Measurements from ENCODE around the gene LRATD1. TPM values are rescaled to one million over a fixed set of nuclear protein-coding genes. Genes with fewer than 3 reads are reported as not detected.

The LRATD1 gene
- total and polyA plus RNA-seq, 2 donors (not counting 1 experiment from before 2014, with no cell fraction given), result 0.99 to 1.8 TPM

DNA sequence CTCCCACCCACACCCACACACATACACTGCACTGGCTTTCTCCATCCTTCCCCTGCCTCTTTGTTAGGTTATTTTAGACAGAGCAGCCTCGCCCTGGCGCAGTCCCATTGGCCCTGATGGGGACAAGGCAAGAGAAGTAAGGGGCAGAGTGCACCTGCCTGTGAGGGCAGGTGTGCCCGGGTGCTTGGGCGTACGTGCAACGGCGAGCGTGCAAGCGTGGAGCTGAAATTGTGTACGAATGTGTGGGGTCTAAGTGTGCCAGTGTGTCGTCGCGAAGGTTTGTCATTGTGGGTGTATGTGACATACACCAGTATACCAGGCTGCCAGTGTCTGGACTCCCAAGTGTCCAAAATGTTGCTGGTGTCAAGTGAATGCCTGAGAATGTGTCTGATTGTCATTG is 544 bp downstream of the LRATD1 start:
- Histone ChIP-seq H3K9ac (ENCODE audit: insufficient read depth, low read length) (no peak overlapping the region), H3K27ac (ENCODE audit: insufficient read depth, low read length) (no peak overlapping the region), H3K4me1 (ENCODE audit: control insufficient read depth, extremely low read depth, insufficient read depth, low read length) (peaks cover 7% of the 10 kb centered on the region), H3K79me2 (ENCODE audit: control insufficient read depth, insufficient read depth, low read length) (no peaks in the 10 kb centered on the region), H4K20me1 (ENCODE audit: control insufficient read depth, extremely low read depth, insufficient read depth, low read length) (no peaks in the 10 kb centered on the region), H3K9me3 (ENCODE audit: control insufficient read depth, insufficient read depth, low read depth, low read length) (no peaks in the 10 kb centered on the region), H3K36me3 (ENCODE audit: control insufficient read depth, insufficient read depth, low read length) (no peaks in the 10 kb centered on the region), H2AFZ (ENCODE audit: low read length) (peak overlapping the region; percentile 59), H3K27me3 (ENCODE audit: control insufficient read depth, insufficient read depth, low read length) (peaks cover 20% of the 10 kb centered on the region), H3K4me2 (ENCODE audit: extremely low read depth, insufficient read depth, low read length) (peak overlapping the region; percentile 76), H3K4me3 (replicated peaks in 1 of 4; ENCODE audit: control extremely low read depth in 1 of 4, insufficient read depth in 1 of 4, low read depth in 3 of 4, low read length in 4 of 4) (peak overlapping the region; percentile 46 to 65 (median 56))
- TF ChIP-seq CTCF (conservative IDR thresholded peaks at IDR 0.05 in 1 of 2, IDR thresholded peaks at IDR 0.05 in 1 of 2; ENCODE audit: low read depth in 1 of 2, low read length in 2 of 2) (no peak), EZH2 (IDR thresholded peaks at IDR 0.05; ENCODE audit: low read length, missing control alignments) (peak; percentile 4)
- DNase-seq (ENCODE audit: low read depth in 2 of 2), result no peak

DNA sequence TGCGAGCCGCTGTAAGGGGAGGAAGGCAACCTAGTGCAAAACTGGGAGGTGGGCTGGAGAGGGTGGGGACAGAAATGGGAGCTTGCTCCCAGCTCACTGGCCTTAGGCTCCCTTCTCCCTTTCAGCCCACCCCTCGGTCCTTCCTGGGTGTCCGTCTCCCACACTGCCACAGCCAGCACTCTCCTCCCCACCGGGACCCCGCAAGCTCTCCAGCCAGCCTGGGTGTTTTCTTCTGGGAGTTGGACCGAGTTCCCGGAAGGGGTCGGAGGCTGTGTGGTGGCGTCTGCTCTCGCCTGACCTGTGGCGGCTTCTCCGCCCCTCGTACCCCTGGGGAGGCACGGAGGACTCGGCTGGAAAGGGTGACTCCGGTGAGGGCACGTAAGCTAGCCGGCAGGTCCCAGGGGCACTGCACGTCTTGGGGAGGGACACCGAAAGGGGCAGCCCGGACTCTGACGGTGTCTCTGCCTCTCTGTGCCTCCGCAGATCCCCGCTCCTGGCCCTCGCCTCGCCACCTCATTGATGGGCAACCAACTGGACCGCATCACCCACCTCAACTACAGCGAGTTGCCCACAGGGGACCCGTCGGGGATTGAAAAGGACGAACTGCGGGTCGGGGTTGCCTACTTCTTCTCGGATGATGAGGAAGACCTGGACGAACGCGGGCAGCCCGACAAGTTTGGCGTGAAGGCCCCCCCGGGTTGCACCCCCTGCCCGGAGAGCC is 1.1 kb downstream of the LRATD1 start:
- Histone ChIP-seq H3K27ac (ENCODE audit: insufficient read depth, low read length) (no peak overlapping the region), H3K4me1 (ENCODE audit: control insufficient read depth, extremely low read depth, insufficient read depth, low read length) (peaks cover 7% of the 10 kb centered on the region), H3K27me3 (ENCODE audit: control insufficient read depth, insufficient read depth, low read length) (peaks cover 20% of the 10 kb centered on the region), H2AFZ (ENCODE audit: low read length) (no peak overlapping the region), H3K9me3 (ENCODE audit: control insufficient read depth, insufficient read depth, low read depth, low read length) (no peaks in the 10 kb centered on the region), H3K9ac (ENCODE audit: insufficient read depth, low read length) (no peak overlapping the region), H3K36me3 (ENCODE audit: control insufficient read depth, insufficient read depth, low read length) (no peaks in the 10 kb centered on the region), H3K4me3 (replicated peaks in 1 of 4; ENCODE audit: control extremely low read depth in 1 of 4, insufficient read depth in 1 of 4, low read depth in 3 of 4, low read length in 4 of 4) (peak overlapping the region; percentile 8 to 65 (median 56)), H4K20me1 (ENCODE audit: control insufficient read depth, extremely low read depth, insufficient read depth, low read length) (no peaks in the 10 kb centered on the region), H3K79me2 (ENCODE audit: control insufficient read depth, insufficient read depth, low read length) (no peaks in the 10 kb centered on the region), H3K4me2 (ENCODE audit: extremely low read depth, insufficient read depth, low read length) (peak overlapping the region; percentile 76)
- DNase-seq (ENCODE audit: low read depth in 2 of 2), result no peak
- no peak for TF ChIP-seq CTCF (conservative IDR thresholded peaks at IDR 0.05 in 1 of 2, IDR thresholded peaks at IDR 0.05 in 1 of 2; ENCODE audit: low read depth in 1 of 2, low read length in 2 of 2)
- TF ChIP-seq EZH2 (IDR thresholded peaks at IDR 0.05; ENCODE audit: low read length, missing control alignments), result peak; percentile 82

- Histone ChIP-seq H3K27me3 (ENCODE audit: control insufficient read depth, insufficient read depth, low read length) (peaks cover 20% of the 10 kb centered on the region), H3K36me3 (ENCODE audit: control insufficient read depth, insufficient read depth, low read length) (no peaks in the 10 kb centered on the region), H3K9ac (ENCODE audit: insufficient read depth, low read length) (no peak overlapping the region), H3K79me2 (ENCODE audit: control insufficient read depth, insufficient read depth, low read length) (no peaks in the 10 kb centered on the region), H3K27ac (ENCODE audit: insufficient read depth, low read length) (no peak overlapping the region), H3K9me3 (ENCODE audit: control insufficient read depth, insufficient read depth, low read depth, low read length) (no peaks in the 10 kb centered on the region), H3K4me1 (ENCODE audit: control insufficient read depth, extremely low read depth, insufficient read depth, low read length) (peaks cover 7% of the 10 kb centered on the region), H2AFZ (ENCODE audit: low read length) (no peak overlapping the region), H3K4me2 (ENCODE audit: extremely low read depth, insufficient read depth, low read length) (peak overlapping the region; percentile 75), H4K20me1 (ENCODE audit: control insufficient read depth, extremely low read depth, insufficient read depth, low read length) (no peaks in the 10 kb centered on the region), H3K4me3 (replicated peaks in 1 of 4; ENCODE audit: control extremely low read depth in 1 of 4, insufficient read depth in 1 of 4, low read depth in 3 of 4, low read length in 4 of 4) (peak overlapping the region; percentile 12 to 65 (median 44))
- TF ChIP-seq EZH2 (IDR thresholded peaks at IDR 0.05; ENCODE audit: low read length, missing control alignments) (no peak), CTCF (conservative IDR thresholded peaks at IDR 0.05 in 1 of 2, IDR thresholded peaks at IDR 0.05 in 1 of 2; ENCODE audit: low read depth in 1 of 2, low read length in 2 of 2) (no peak)
- DNase-seq (ENCODE audit: low read depth in 2 of 2), result no peak
Observed at GRCh38 chr2:14634182-14634488, 1.6 kb downstream of the LRATD1 start.

Data from fibroblast of lung (primary cell).